SU-DHL-6 (cell line): ENCODE measurements around the gene AKNA.

Source experiments
- CTCF ChIP-seq: fragments of 200-600 bp; sonication (generic); IDR thresholded peaks from one replicate; pipeline ENCODE4 v1.5.1; 2017; ENCODE audit warnings: antibody characterized with exemption, mild to moderate bottlenecking, low read length, moderate library complexity; ENCODE audit not compliant: insufficient read depth, poor library complexity, severe bottlenecking
- EZH2phosphoT487 ChIP-seq: fragments of 200-600 bp; sonication (generic), shearing (Covaris generic); conservative IDR thresholded peaks from 2 replicates; pipeline ENCODE4 v1.6.1; 2018; ENCODE audit warnings: mild to moderate bottlenecking, antibody characterized with exemption, low read length, moderate library complexity, mixed read lengths

GRCh38 chr9:114371343-114371944 is 16.3 kb downstream of the AKNA start:
- TF ChIP-seq CTCF, result no peak
- no peak for TF ChIP-seq EZH2phosphoT487
